OCI-LY7 (cell line): ENCODE results near the gene NFATC2. TPM values are rescaled to one million over a fixed set of nuclear protein-coding genes. Genes with fewer than 3 reads are reported as not detected.

Source experiments
- BruUV-seq: library from RNA; stranded (reverse); fragments of 400-500 nt; replicated peaks from 2 replicates; lab custom pipeline; 2021; lab: Mats Ljungman, UMichigan
- CTCF ChIA-PET: fragments of 300-600 bp; sonication (Branson Sonifier 250); formaldehyde crosslinking; loops from one replicate; lab custom pipeline; 2022; ENCODE audit warnings: antibody characterized with exemption; ENCODE audit not compliant: unreplicated experiment; lab: Charles Lee
- POLR2A ChIA-PET: fragments of 300-600 bp; sonication (Branson Sonifier 250); formaldehyde crosslinking; loops from one replicate; lab custom pipeline; 2022; ENCODE audit warnings: antibody characterized with exemption; lab: Charles Lee
- DNase-seq: peaks from one replicate; pipeline ENCODE4 v3.0.0-alpha.2; 2015; ENCODE audit warnings: low spot score
- H2AFZ ChIP-seq: fragments of 200-600 bp; sonication (generic), shearing (Covaris generic); 2 replicates; pipeline ENCODE4 v1.6.1; 2014; ENCODE audit warnings: mild to moderate bottlenecking, antibody characterized with exemption, low read length, moderate library complexity
- H3K27ac ChIP-seq: fragments of 200-600 bp; sonication (generic); 2 replicates; pipeline ENCODE4 v1.5.1; 2014; ENCODE audit warnings: mixed run types, low read depth, mild to moderate bottlenecking, moderate library complexity, low read length, inconsistent platforms; ENCODE audit not compliant: poor library complexity, severe bottlenecking
- H3K36me3 ChIP-seq: fragments of 200-600 bp; sonication (generic); 2 replicates; pipeline ENCODE4 v1.6.1; 2014; ENCODE audit warnings: mild to moderate bottlenecking, antibody characterized with exemption, low read length, moderate library complexity, mixed read lengths; ENCODE audit not compliant: insufficient read depth
- H3K4me1 ChIP-seq: fragments of 200-600 bp; sonication (generic); 2 replicates; pipeline ENCODE4 v1.5.1; 2014; ENCODE audit warnings: mild to moderate bottlenecking, low read length; ENCODE audit not compliant: insufficient read depth, poor library complexity, severe bottlenecking
- H3K4me2 ChIP-seq: fragments of 200-600 bp; sonication (generic); 2 replicates; pipeline ENCODE4 v1.6.1; 2014; ENCODE audit warnings: mild to moderate bottlenecking, low read length
- H3K4me3 ChIP-seq: fragments of 200-600 bp; sonication (generic); 2 replicates; pipeline ENCODE4 v1.5.1; 2014; ENCODE audit warnings: mild to moderate bottlenecking, low read depth, low read length; ENCODE audit not compliant: poor library complexity, severe bottlenecking
- H3K79me2 ChIP-seq: fragments of 200-600 bp; sonication (generic); 2 replicates; pipeline ENCODE4 v1.6.1; 2016; ENCODE audit warnings: low read depth, mild to moderate bottlenecking, low read length, moderate library complexity, mixed read lengths; ENCODE audit not compliant: insufficient read depth
- H3K9me2 ChIP-seq: fragments of 200-600 bp; sonication (generic); 2 replicates; pipeline ENCODE4 v1.6.1; 2016; ENCODE audit warnings: mild to moderate bottlenecking, low read length, mixed read lengths; ENCODE audit not compliant: insufficient read depth
- H3K9me3 ChIP-seq: fragments of 200-600 bp; sonication (generic); 2 replicates; pipeline ENCODE4 v1.6.1; 2014; ENCODE audit warnings: mild to moderate bottlenecking, mixed run types, low read length, mixed read lengths
- H4K20me1 ChIP-seq: fragments of 200-600 bp; sonication (generic); 2 replicates; pipeline ENCODE4 v1.6.1; 2014; ENCODE audit warnings: mild to moderate bottlenecking, antibody characterized with exemption, low read length, moderate library complexity, mixed read lengths; ENCODE audit not compliant: insufficient read depth
- EZH2phosphoT487 ChIP-seq: fragments of 200-600 bp; sonication (generic); IDR thresholded peaks from 2 replicates; pipeline ENCODE4 v1.6.1; 2018; ENCODE audit warnings: low read depth, borderline replicate concordance, mild to moderate bottlenecking, mixed run types, antibody characterized with exemption, low read length, moderate library complexity, mixed read lengths
- intact Hi-C: fragments of 100-400 bp; cut with micrococcal nuclease; formaldehyde crosslinking; loops from one replicate; pipeline ENCODE4 v1.10.0; 2022; ENCODE audit not compliant: unreplicated experiment
- total RNA-seq, 2 experiments: library from RNA; depleted of rRNA in 1 of 2; stranded (reverse); fragments of >200 nt in 1 of 2; shearing (Covaris generic) in 1 of 2; gene quantifications; 2 replicates each; pipeline ENCODE4 v1.2.3, GENCODE V29; 2014 to 2022
- TF ChIP-seq, protein P1 (sequence below): fragments of 200-600 bp; sonication (generic); conservative IDR thresholded peaks from 2 replicates; pipeline ENCODE4 v1.5.1; 2014; ENCODE audit warnings: mild to moderate bottlenecking, antibody characterized with exemption, low read length, moderate library complexity, mixed read lengths

The NFATC2 gene
- total RNA-seq, 2 experiments from 2014 or later, result 12.5 to 43.8 TPM

DNA sequence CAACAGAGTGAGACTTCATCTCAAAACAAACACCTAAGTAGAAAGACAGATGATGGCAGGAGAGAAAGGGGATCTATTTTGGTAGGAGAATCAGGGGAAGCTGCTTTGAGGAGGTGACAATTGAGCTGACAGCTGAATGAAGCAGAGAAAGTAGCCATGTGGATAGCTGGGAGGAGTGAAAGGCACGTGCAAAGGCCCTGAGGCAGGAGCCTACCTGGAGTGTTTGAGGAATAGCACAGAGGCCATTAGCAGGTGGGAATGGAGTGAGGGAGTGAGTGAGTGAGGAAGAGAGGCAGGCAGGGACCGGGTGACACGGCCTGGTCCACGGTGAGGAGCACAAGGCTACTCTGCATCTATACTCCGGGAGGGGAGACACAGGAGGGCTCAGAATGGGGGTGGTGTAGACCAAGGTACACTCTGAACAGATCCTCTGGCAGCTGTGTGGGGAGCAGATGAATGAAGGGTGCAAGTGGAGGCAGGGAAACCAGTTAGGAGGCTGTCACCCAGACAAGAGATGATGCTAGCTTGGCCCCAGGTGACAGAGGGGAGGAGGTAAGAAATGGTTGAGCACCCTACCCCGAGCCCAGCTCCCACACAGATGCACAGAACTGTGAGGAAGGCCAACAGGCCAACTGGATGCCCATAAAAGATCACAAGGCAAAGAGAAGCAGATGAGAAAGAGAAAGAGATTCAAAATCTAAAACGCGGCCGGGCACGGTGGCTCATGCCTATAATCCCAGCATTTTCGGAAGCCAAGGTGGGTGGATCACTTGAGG, 43.6 kb downstream of the NFATC2 start:
- ChIA-PET CTCF (interaction anchor here (0.6 kb wide), 1 partner anchor 38 kb away, joined by 3 read pairs; no protein-coding TSS in a partner anchor), POLR2A (interaction anchor here (1.6 to 2.1 kb wide), 2 partner anchors 8 to 28 kb away, joined by 3 to 6 read pairs; no protein-coding TSS in a partner anchor)
- Histone ChIP-seq H3K4me2 (peak overlapping the region; percentile 2; the same call in 1 of the 2 replicates), H4K20me1 (no peaks in the 10 kb centered on the region), H3K9me2 (no peaks in the 10 kb centered on the region), H3K27ac (peak overlapping the region; percentile 79), H2AFZ (no peak overlapping the region), H3K4me1 (peaks cover 75% of the 10 kb centered on the region), H3K36me3 (peaks cover 61% of the 10 kb centered on the region), H3K79me2 (peaks cover 29% of the 10 kb centered on the region; the same call in 1 of the 2 replicates), H3K9me3 (no peaks in the 10 kb centered on the region), H3K4me3 (peak overlapping the region; percentile 11)
- no TSS peak for BruUV-seq
- TF ChIP-seq, protein P1, sequence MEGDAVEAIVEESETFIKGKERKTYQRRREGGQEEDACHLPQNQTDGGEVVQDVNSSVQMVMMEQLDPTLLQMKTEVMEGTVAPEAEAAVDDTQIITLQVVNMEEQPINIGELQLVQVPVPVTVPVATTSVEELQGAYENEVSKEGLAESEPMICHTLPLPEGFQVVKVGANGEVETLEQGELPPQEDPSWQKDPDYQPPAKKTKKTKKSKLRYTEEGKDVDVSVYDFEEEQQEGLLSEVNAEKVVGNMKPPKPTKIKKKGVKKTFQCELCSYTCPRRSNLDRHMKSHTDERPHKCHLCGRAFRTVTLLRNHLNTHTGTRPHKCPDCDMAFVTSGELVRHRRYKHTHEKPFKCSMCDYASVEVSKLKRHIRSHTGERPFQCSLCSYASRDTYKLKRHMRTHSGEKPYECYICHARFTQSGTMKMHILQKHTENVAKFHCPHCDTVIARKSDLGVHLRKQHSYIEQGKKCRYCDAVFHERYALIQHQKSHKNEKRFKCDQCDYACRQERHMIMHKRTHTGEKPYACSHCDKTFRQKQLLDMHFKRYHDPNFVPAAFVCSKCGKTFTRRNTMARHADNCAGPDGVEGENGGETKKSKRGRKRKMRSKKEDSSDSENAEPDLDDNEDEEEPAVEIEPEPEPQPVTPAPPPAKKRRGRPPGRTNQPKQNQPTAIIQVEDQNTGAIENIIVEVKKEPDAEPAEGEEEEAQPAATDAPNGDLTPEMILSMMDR, result no peak
- TF ChIP-seq EZH2phosphoT487, result no peak
- intact Hi-C loops, result loop anchor here (2.0 kb wide), 1 partner anchor 38 kb away; no protein-coding TSS in a partner anchor
- peak; percentile 54 for DNase-seq

DNA sequence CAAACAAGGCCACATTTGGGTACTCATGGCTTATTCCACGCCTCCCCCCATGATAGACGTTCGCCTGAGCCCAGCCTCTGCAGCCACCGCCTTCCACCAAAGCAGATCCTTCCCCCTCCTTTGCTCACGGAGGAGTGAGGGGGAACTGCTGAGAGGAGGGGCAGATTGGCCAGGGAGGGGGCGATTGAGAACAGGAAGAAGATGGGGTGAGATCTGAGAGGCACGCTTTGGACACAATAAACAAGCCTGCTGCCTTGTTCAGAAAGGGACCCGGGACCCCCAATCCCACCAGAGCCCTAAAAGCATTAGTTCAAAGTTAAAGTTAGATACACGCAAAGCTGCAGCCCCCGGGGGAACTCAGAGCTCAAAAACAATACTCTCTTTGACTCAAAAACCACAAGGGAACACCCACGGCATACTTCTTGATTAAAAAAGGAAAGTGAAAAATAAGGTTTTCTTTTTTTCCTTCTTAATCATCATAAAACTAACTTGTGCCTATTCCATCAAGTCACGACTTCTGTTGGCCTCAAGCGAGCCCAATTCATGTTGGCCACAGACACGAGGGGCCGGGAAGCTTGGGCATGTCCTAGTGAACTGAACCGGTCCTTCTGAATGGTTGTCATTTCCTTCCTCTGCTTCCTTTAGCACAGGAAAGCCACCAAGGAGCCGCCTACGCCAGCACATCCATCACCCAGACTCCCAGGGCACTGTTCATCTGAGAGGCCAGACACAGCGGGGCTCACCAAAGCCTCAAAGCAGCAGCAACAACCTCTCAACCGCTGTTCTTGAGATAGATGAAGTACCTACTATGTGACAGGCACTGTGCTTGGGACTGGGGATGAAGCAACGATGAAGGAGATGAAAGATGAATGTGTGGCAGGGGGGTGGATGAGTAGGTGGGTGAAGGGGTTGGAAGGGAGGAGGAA, 44.7 kb downstream of the NFATC2 start:
- no TSS peak for BruUV-seq
- TF ChIP-seq, protein P1, result no peak
- TF ChIP-seq EZH2phosphoT487, result no peak
- intact Hi-C loops, result loop anchor here (2.0 kb wide), 1 partner anchor 37 kb away; no protein-coding TSS in a partner anchor
- peaks cover 75% of the 10 kb centered on the region for H3K4me1 ChIP-seq
- no peaks in the 10 kb centered on the region for H3K9me2 ChIP-seq
- no peak overlapping the region; the same call in 1 of the 2 replicates for H2AFZ ChIP-seq
- POLR2A ChIA-PET, result interaction anchor here (0.6 to 2.1 kb wide), 3 partner anchors 10 to 33 kb away, joined by 3 to 6 read pairs (median 4); no protein-coding TSS in a partner anchor
- H3K4me2 ChIP-seq, result peak overlapping the region; percentile 75
- peak overlapping the region; percentile 11 for H3K4me3 ChIP-seq
- no peaks in the 10 kb centered on the region for H4K20me1 ChIP-seq
- peaks cover 63% of the 10 kb centered on the region for H3K36me3 ChIP-seq
- H3K79me2 ChIP-seq, result peaks cover 29% of the 10 kb centered on the region; the same call in 1 of the 2 replicates
- CTCF ChIA-PET, result interaction anchor here (0.6 kb wide), 1 partner anchor 36 kb away, joined by 3 read pairs; no protein-coding TSS in a partner anchor
- H3K9me3 ChIP-seq, result no peaks in the 10 kb centered on the region
- peak; percentile 38 for DNase-seq
- H3K27ac ChIP-seq, result peak overlapping the region; percentile 79
